Nephron progenitor cell (in vitro differentiated cells): Measurements from ENCODE around the gene ABCA12.
"Not testable (repeated sequence)": the region's sequence is repeated elsewhere in the genome, so short reads cannot be mapped to it uniquely, and the experiment has no call there.

Experiments used
- DNase-seq: peaks from one replicate; pipeline ENCODE4 v3.0.0; 2021
- H3K27ac Mint-ChIP-seq: 2 replicates; pipeline ENCODE4 v1.8.0; 2021; ENCODE audit warnings: mild to moderate bottlenecking, moderate library complexity, mixed read lengths
- H3K27me3 Mint-ChIP-seq: 2 replicates; pipeline ENCODE4 v1.8.0; 2021; ENCODE audit warnings: mild to moderate bottlenecking, low read depth, mixed read lengths; ENCODE audit not compliant: poor library complexity
- H3K36me3 Mint-ChIP-seq: 2 replicates; pipeline ENCODE4 v1.8.0; 2021; ENCODE audit warnings: low read depth, mixed read lengths
- H3K4me1 Mint-ChIP-seq: 2 replicates; pipeline ENCODE4 v1.8.0; 2021; ENCODE audit warnings: mixed read lengths
- H3K4me3 Mint-ChIP-seq: 2 replicates; pipeline ENCODE4 v1.8.0; 2021; ENCODE audit warnings: mild to moderate bottlenecking, moderate library complexity, mixed read lengths
- H3K9me3 Mint-ChIP-seq: 2 replicates; pipeline ENCODE4 v1.8.0; 2021; ENCODE audit warnings: mild to moderate bottlenecking, moderate library complexity, mixed read lengths
- TF ChIP-seq, protein P1 (sequence below): fragments of 200-600 bp; sonication (generic); IDR thresholded peaks from 2 replicates; pipeline ENCODE4 v1.5.0; 2021; ENCODE audit warnings: antibody characterized with exemption

Gene ABCA12

DNA sequence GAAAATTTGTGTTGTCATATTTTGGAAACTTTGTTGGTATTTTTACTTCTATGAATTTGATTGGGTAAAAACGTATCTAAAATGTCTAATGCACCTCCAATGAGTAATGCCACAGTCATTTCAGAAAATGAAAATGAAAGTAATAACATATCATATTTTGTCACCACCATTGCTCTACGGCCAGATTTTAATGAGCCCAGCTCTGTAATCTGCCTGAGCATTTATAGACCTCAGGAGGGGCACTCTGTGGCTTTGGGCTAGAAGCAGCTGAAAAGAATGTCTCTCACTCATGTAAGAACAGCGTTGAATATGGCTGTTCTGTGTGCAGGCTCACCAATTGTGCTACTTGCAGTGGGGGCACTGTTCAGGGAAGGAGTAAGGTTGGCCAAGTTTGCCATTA lies 32.7 kb upstream of the ABCA12 start:
- no peak overlapping the region for H3K4me3 Mint-ChIP-seq
- no peaks in the 10 kb centered on the region for H3K9me3 Mint-ChIP-seq
- no peak overlapping the region for H3K27ac Mint-ChIP-seq
- TF ChIP-seq, protein P1, sequence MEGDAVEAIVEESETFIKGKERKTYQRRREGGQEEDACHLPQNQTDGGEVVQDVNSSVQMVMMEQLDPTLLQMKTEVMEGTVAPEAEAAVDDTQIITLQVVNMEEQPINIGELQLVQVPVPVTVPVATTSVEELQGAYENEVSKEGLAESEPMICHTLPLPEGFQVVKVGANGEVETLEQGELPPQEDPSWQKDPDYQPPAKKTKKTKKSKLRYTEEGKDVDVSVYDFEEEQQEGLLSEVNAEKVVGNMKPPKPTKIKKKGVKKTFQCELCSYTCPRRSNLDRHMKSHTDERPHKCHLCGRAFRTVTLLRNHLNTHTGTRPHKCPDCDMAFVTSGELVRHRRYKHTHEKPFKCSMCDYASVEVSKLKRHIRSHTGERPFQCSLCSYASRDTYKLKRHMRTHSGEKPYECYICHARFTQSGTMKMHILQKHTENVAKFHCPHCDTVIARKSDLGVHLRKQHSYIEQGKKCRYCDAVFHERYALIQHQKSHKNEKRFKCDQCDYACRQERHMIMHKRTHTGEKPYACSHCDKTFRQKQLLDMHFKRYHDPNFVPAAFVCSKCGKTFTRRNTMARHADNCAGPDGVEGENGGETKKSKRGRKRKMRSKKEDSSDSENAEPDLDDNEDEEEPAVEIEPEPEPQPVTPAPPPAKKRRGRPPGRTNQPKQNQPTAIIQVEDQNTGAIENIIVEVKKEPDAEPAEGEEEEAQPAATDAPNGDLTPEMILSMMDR, result no peak
- no peaks in the 10 kb centered on the region for H3K36me3 Mint-ChIP-seq
- no peaks in the 10 kb centered on the region for H3K4me1 Mint-ChIP-seq
- DNase-seq, result no peak
- H3K27me3 Mint-ChIP-seq, result no peaks in the 10 kb centered on the region

- H3K4me1 Mint-ChIP-seq, DNase-seq, H3K27ac Mint-ChIP-seq, H3K4me3 Mint-ChIP-seq, H3K27me3 Mint-ChIP-seq: not testable (repeated sequence)
- H3K36me3 Mint-ChIP-seq, result peaks cover 13% of the 10 kb centered on the region
- H3K9me3 Mint-ChIP-seq, result peaks cover 40% of the 10 kb centered on the region
These were observed 28.1 kb upstream of the ABCA12 start for GRCh38 chr2:215166505-215166904.

- peaks cover 54% of the 10 kb centered on the region for H3K9me3 Mint-ChIP-seq
- H3K4me3 Mint-ChIP-seq, DNase-seq, H3K27me3 Mint-ChIP-seq, H3K4me1 Mint-ChIP-seq, H3K27ac Mint-ChIP-seq: not testable (repeated sequence)
- peaks cover 13% of the 10 kb centered on the region for H3K36me3 Mint-ChIP-seq
These were observed 24.9 kb upstream of the ABCA12 start for GRCh38 chr2:215163319-215163718.

- TF ChIP-seq, protein P1, result no peak
- Mint-ChIP-seq H3K9me3 (peaks cover 54% of the 10 kb centered on the region), H3K4me1 (no peaks in the 10 kb centered on the region), H3K27ac (no peak overlapping the region), H3K36me3 (peaks cover 13% of the 10 kb centered on the region), H3K27me3 (no peaks in the 10 kb centered on the region), H3K4me3 (no peak overlapping the region)
- no peak for DNase-seq
These were observed 22.9 kb upstream of the ABCA12 start for GRCh38 chr2:215161301-215161829.

DNA sequence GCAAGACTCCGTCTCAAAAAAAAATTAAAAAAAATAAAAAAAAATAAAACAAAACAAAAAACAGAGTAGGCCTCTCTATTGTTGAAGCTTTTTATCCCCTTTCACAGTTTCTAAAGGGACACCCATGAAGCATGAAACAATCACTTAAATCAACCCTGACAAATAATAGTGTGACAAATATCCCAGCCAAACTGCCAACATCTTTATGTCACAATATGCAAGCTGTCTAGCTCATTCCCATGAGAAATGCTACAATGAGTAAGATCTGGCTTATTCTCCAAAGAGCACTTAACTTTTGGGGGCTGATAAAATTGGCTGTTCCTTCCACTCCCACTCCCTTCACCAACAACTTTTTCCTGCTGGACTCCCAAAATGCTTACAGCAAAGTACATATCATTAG lies 21.7 kb upstream of the ABCA12 start:
- peaks cover 45% of the 10 kb centered on the region for H3K9me3 Mint-ChIP-seq

GRCh38 chr2:215156453-215156852 lies 18.0 kb upstream of the ABCA12 start:
- Mint-ChIP-seq H3K27me3 (no peaks in the 10 kb centered on the region), H3K27ac (no peak overlapping the region), H3K36me3 (no peaks in the 10 kb centered on the region), H3K4me1 (no peaks in the 10 kb centered on the region), H3K4me3 (no peak overlapping the region), H3K9me3 (peaks cover 13% of the 10 kb centered on the region)
- no peak for DNase-seq
- TF ChIP-seq, protein P1, result no peak

More for the DNA sequence above, 21.7 kb upstream of the ABCA12 start:
- TF ChIP-seq, protein P1, result no peak
- Mint-ChIP-seq H3K4me3 (no peak overlapping the region), H3K27ac (no peak overlapping the region), H3K4me1 (no peaks in the 10 kb centered on the region), H3K27me3 (no peaks in the 10 kb centered on the region), H3K36me3 (peaks cover 13% of the 10 kb centered on the region)
- DNase-seq, result no peak

DNA sequence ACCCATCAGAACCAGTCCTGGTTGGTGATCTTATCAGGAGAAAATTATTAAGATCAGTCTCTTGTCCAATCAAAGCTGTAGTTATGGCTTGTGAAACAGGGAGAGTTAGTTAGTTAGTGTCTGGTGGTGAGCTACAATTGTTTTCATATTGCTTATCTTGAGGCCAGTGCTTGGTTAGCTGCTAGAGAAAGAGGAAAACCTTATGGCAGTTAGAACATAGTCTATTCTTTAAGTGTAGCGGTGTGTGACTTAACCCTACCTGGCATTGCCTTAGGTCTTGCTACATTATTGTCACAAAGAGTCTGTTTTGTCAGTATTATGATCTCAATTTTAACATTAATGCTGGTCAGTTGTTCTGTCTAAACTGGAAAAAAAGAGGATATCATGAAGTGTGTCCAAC lies 11.5 kb upstream of the ABCA12 start:
- Mint-ChIP-seq H3K27ac (no peak overlapping the region), H3K4me1 (no peaks in the 10 kb centered on the region), H3K27me3 (no peaks in the 10 kb centered on the region), H3K9me3 (no peaks in the 10 kb centered on the region), H3K4me3 (no peak overlapping the region), H3K36me3 (no peaks in the 10 kb centered on the region)
- DNase-seq, result no peak
- TF ChIP-seq, protein P1, result no peak
